ENCODE results near the gene VEZT.

DNA sequence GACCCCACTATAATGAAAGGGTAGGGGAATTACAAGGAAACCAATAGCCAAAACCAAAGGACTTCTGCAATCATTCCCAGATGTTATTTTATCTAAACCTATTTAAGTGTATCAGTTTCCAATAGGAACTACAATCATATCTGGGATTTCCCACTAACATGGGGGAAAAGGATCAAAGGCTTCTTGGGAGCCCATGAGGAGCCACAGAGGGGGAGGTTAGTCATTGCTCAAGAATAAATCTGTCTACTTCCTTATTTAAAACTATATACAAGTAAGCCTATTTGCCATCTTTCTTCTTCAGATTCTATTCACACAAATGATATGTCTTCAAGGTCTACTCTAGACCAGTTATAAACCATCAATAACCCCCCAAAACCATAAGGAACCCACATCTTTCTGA lies 33.5 kb upstream of the VEZT start:
- TF ChIP-seq CBFA2T2 (conservative IDR thresholded peaks at IDR 0.05) (no peak), POLR2AphosphoS5 (IDR thresholded peaks at IDR 0.05; ENCODE audit: control insufficient read depth, insufficient read depth, low read depth, low read length) (no peak), ZFP1 (CRISPR knock-in tag; IDR thresholded peaks at IDR 0.05) (no peak), ZNF133 (CRISPR knock-in tag; IDR thresholded peaks at IDR 0.05) (no peak), HCFC1 (IDR thresholded peaks at IDR 0.05; ENCODE audit: low read depth, low read length) (no peak)
- TF ChIP-seq, protein P1, sequence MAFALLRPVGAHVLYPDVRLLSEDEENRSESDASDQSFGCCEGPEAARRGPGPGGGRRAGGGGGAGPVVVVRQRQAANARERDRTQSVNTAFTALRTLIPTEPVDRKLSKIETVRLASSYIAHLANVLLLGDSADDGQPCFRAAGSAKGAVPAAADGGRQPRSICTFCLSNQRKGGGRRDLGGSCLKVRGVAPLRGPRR (CRISPR knock-in tag; IDR thresholded peaks at IDR 0.05): no peak

Measured in K562 (cell line).